CD8-positive, alpha-beta memory T cell (primary cell): Measurements from ENCODE around the gene AOAH. TPM values are rescaled to one million over a fixed set of nuclear protein-coding genes. Genes with fewer than 3 reads are reported as not detected.

ENCODE experiments used
- CTCF ChIA-PET: fragments of 350-600 bp; sonication (Branson Sonifier 250); formaldehyde crosslinking; loops from one replicate; lab custom pipeline; 2021; ENCODE audit warnings: antibody characterized with exemption; lab: Charles Lee
- POLR2A ChIA-PET: fragments of 350-600 bp; sonication (Branson Sonifier 250); formaldehyde crosslinking; loops from one replicate; lab custom pipeline; 2021; ENCODE audit warnings: antibody characterized with exemption; lab: Charles Lee
- DNase-seq, 5 donors: peaks; one replicate each; pipeline versions ENCODE4 v3.0.0 to v3.0.0-alpha.2; 2020 to 2022; ENCODE audit warnings: mixed read lengths in 1 of 5
- H3K27ac ChIP-seq: one replicate; pipeline ENCODE4 v1.7.0; 2013; ENCODE audit warnings: low read depth, mild to moderate bottlenecking, low read length, moderate library complexity
- H3K27me3 ChIP-seq: 2 replicates; pipeline ENCODE4 v1.7.0; 2013; ENCODE audit warnings: low read length, mild to moderate bottlenecking; ENCODE audit not compliant: insufficient read depth, poor library complexity, severe bottlenecking
- H3K36me3 ChIP-seq: 2 replicates; pipeline ENCODE4 v1.7.0; 2013; ENCODE audit warnings: mild to moderate bottlenecking, low read length, moderate library complexity; ENCODE audit not compliant: insufficient read depth
- H3K4me1 ChIP-seq: 2 replicates; pipeline ENCODE4 v1.7.0; 2013; ENCODE audit warnings: mild to moderate bottlenecking, low read length, moderate library complexity; ENCODE audit not compliant: insufficient read depth
- H3K4me3 ChIP-seq: 2 replicates; pipeline ENCODE4 v1.7.0; 2013; ENCODE audit warnings: mild to moderate bottlenecking, low read length
- H3K9me3 ChIP-seq: 2 replicates; pipeline ENCODE4 v1.7.0; 2013; ENCODE audit warnings: mild to moderate bottlenecking, low read length
- H3K27ac Mint-ChIP-seq, 8 donors: one replicate each; pipeline ENCODE4 v1.8.0; 2020 to 2021; ENCODE audit warnings: mixed read lengths in 8 of 8, mild to moderate bottlenecking in 6 of 8, inconsistent platforms in 3 of 8, moderate library complexity in 3 of 8
- H3K27me3 Mint-ChIP-seq, 2 donors: one replicate each; pipeline ENCODE4 v1.8.0; 2020 to 2021; ENCODE audit warnings: mixed read lengths in 2 of 2, mild to moderate bottlenecking in 1 of 2, moderate library complexity in 1 of 2
- H3K36me3 Mint-ChIP-seq, 3 donors: one replicate each; pipeline ENCODE4 v1.8.0; 2020 to 2021; ENCODE audit warnings: mixed read lengths in 3 of 3, inconsistent platforms in 1 of 3, mild to moderate bottlenecking in 1 of 3
- H3K4me1 Mint-ChIP-seq, 3 donors: one replicate each; pipeline ENCODE4 v1.8.0; 2020 to 2021; ENCODE audit warnings: mixed read lengths in 3 of 3, inconsistent platforms in 1 of 3, mild to moderate bottlenecking in 1 of 3
- H3K4me3 Mint-ChIP-seq, 7 donors: one replicate each; pipeline ENCODE4 v1.8.0; 2020 to 2021; ENCODE audit warnings: mixed read lengths in 7 of 7, mild to moderate bottlenecking in 6 of 7, moderate library complexity in 4 of 7, inconsistent platforms in 2 of 7
- H3K9me3 Mint-ChIP-seq, 5 donors: one replicate each; pipeline ENCODE4 v1.8.0; 2020 to 2022; ENCODE audit warnings: mixed read lengths in 5 of 5, mild to moderate bottlenecking in 3 of 5, moderate library complexity in 2 of 5, inconsistent platforms in 1 of 5
- polyA plus RNA-seq: library from polyadenylated mRNA; unstranded; fragments of 300-500 nt; fragmentation: Illumina TruSeq; gene quantifications from one replicate; pipeline ENCODE4 v1.2.3, GENCODE V29; 2021
- total RNA-seq, 2 experiments: library from RNA; stranded (reverse); gene quantifications; one replicate each; pipeline ENCODE4 v1.2.3, GENCODE V29; 2021

The AOAH gene
- total and polyA plus RNA-seq, 3 experiments from 2014 or later: 25.0 to 59.2 (median 26.4) TPM

DNA sequence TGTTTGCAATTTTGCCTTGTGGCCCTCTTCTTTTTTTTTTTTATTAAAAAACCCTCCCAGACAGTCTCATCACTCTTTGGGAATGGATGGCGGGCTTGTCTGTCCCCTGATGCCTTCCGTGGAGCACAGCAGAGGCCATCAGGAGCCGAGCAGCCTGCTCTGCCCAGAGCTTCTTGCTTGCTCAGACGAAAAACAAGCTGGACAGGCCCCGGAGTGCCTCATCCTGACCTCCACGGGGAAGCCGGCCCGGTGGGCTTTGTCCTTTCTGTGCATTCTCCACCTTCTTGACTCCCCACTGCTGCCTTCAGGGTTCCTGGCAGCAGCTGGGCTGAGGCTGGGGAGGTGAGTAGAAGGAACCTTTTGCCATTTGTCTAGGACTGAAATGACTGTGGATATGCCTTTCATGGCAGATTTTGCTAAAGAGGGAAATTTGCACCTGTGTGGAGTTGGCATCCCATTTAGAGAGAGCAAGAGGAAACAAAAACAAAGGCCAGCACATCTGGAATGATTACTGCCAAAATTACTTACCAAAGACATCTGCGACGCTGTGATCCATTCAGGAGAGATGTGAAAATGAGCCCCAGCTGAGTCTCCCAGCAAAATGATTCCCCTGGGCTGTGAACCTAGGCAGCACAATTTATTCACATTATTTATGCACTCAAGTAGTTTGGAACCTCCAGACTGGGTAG, 108.3 kb downstream of the AOAH start:
- CTCF ChIA-PET: no interaction called here

DNA sequence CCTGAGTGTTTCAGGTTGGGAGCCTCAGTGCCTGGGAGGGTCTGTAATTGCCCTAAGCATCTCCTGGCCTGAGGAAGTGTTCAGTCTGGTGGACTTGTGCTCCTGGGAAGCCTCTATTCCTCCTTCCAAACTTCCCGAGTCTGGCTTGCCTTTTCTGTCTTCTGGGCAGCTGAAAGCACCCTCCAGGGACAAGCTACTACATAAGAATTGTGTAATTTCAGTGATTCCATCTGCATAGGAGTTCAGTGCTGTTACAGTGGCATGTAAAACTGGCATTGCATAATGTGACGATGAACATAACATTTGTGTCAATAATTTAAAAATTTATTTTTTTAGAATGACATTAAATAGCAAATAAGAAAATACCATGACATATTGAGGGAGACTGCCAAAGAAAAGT, 109.3 kb downstream of the AOAH start:
- H3K4me3 Mint-ChIP-seq: no peak overlapping the region
- Histone ChIP-seq H3K9me3 (no peaks in the 10 kb centered on the region), H3K36me3 (no peaks in the 10 kb centered on the region), H3K27ac (no peak overlapping the region), H3K27me3 (no peaks in the 10 kb centered on the region), H3K4me3 (no peak overlapping the region), H3K4me1 (no peaks in the 10 kb centered on the region)
- H3K27me3 Mint-ChIP-seq: no peaks in the 10 kb centered on the region
- peaks cover 0 to 7% (median 7%) of the 10 kb centered on the region in 3 donors for H3K4me1 Mint-ChIP-seq
- ChIA-PET CTCF (no interaction called here), POLR2A (no interaction called here)
- peaks cover 13 to 76% (median 24%) of the 10 kb centered on the region in 3 donors for H3K36me3 Mint-ChIP-seq
- no peaks in the 10 kb centered on the region for H3K9me3 Mint-ChIP-seq
- DNase-seq: no peak
- no peak overlapping the region for H3K27ac Mint-ChIP-seq

More for the DNA sequence above, 108.3 kb downstream of the AOAH start:
- no peak overlapping the region for H3K4me3 ChIP-seq
- H3K36me3 ChIP-seq: no peaks in the 10 kb centered on the region
- H3K27me3 ChIP-seq: no peaks in the 10 kb centered on the region
- no peak overlapping the region for H3K27ac ChIP-seq
- peaks cover 0 to 10% (median 7%) of the 10 kb centered on the region in 3 donors for H3K4me1 Mint-ChIP-seq
- H3K9me3 Mint-ChIP-seq: no peaks in the 10 kb centered on the region
- no peak for DNase-seq
- H3K4me3 Mint-ChIP-seq: no peak overlapping the region
- peaks cover 13 to 86% (median 27%) of the 10 kb centered on the region in 3 donors for H3K36me3 Mint-ChIP-seq
- H3K9me3 ChIP-seq: no peaks in the 10 kb centered on the region
- H3K27me3 Mint-ChIP-seq: no peaks in the 10 kb centered on the region
- POLR2A ChIA-PET: no interaction called here
- no peaks in the 10 kb centered on the region for H3K4me1 ChIP-seq
- H3K27ac Mint-ChIP-seq: peak overlapping the region in 3 of 8 donors; percentile 21 to 62 (median 42)

DNA sequence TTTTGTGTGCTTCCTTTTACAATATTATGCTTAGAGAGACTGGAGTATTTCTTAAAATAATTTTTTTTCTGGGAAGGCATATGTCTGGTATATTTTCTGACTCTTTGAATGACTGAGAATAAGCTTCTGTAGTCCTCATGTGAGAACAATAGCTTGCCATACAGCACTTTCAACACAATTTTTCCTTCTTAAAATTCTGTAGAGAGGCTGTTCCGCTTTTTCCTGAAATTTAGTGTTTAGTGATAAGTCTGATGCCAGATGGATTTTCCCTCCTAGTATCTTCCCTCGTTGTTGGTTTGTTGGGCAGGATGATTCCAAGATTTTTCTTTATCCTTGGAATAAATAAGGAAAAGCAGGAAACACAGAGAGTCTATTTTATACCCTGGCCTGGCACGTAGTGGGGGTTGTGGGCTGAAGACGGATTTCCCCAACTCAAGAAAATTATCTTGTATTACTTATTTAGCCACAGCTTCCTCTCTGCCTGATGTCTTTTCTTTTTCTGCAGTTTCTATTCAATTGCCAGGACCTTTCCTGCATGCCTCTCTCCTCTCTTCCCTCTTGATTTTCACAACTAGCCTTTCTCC, 111.2 kb downstream of the AOAH start:
- Mint-ChIP-seq H3K27ac (peak overlapping the region in 5 of 8 donors; percentile 13 to 86 (median 40)), H3K9me3 (no peaks in the 10 kb centered on the region), H3K4me1 (peaks cover 0 to 7% (median 4%) of the 10 kb centered on the region in 3 donors), H3K36me3 (peaks cover 13 to 71% (median 19%) of the 10 kb centered on the region in 3 donors), H3K4me3 (no peak overlapping the region), H3K27me3 (no peaks in the 10 kb centered on the region)
- ChIA-PET CTCF (no interaction called here), POLR2A (no interaction called here)
- H3K4me1 ChIP-seq: peaks cover under 1% of the 10 kb centered on the region
- no peak overlapping the region for H3K4me3 ChIP-seq
- DNase-seq: no peak
- H3K27ac ChIP-seq: no peak overlapping the region
- H3K27me3 ChIP-seq: no peaks in the 10 kb centered on the region
- H3K36me3 ChIP-seq: no peaks in the 10 kb centered on the region
- H3K9me3 ChIP-seq: no peaks in the 10 kb centered on the region

DNA sequence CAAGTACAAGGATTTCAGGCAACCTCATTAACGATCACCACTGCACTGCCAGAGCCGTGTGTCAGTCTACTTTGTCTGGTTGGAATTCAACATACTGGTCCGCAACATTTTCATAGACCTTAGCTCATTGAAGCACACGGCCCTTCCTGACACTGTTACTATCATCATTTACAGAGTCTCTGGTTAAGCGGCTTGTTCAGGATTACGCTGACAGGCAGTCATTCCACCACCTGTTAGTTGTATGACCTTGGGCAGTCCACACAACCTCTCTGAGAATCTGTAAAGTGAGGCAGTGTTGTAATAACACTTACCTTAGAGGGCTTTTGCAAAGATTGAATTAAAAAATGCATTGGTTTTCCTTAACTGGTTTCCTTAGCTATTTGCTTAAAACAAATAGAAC, 112.6 kb downstream of the AOAH start:
- Mint-ChIP-seq H3K36me3 (peaks cover 13 to 65% (median 16%) of the 10 kb centered on the region in 3 donors), H3K27me3 (no peaks in the 10 kb centered on the region), H3K9me3 (no peaks in the 10 kb centered on the region), H3K4me1 (peaks cover 2 to 10% (median 7%) of the 10 kb centered on the region in 3 donors), H3K27ac (peak overlapping the region in 1 of 8 donors; percentile 2), H3K4me3 (no peak overlapping the region)
- Histone ChIP-seq H3K36me3 (no peaks in the 10 kb centered on the region), H3K9me3 (no peaks in the 10 kb centered on the region), H3K4me3 (no peak overlapping the region), H3K4me1 (peaks cover 13% of the 10 kb centered on the region), H3K27ac (no peak overlapping the region), H3K27me3 (no peaks in the 10 kb centered on the region)
- no peak for DNase-seq
- ChIA-PET CTCF (no interaction called here), POLR2A (no interaction called here)

DNA sequence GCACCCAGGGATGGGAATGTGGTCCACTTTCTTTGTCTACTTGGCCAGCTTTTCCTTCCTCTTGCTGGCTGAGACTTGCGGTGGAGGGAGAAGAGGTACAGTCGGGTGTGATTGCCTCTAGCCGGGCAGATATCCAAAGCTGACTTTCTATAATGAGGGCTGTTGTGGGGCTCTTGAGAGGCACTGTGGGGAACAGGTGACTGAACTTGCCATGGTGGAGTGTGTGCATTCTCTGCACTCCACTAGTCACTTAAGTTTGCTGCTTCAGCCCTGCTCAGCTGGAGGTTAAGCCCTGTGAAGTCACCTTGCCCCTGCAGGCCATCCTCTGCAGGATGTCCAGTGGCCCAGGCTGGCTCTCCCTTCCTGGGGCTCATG, 116.6 kb downstream of the AOAH start:
- ChIA-PET POLR2A (no interaction called here), CTCF (no interaction called here)
- H3K4me1 ChIP-seq: peaks cover 28% of the 10 kb centered on the region
- no peak for DNase-seq
- H3K36me3 ChIP-seq: no peaks in the 10 kb centered on the region
- no peak overlapping the region for H3K4me3 ChIP-seq
- Mint-ChIP-seq H3K36me3 (peaks cover 4 to 46% (median 8%) of the 10 kb centered on the region in 3 donors), H3K27me3 (no peaks in the 10 kb centered on the region), H3K9me3 (no peaks in the 10 kb centered on the region), H3K27ac (peak overlapping the region in 2 of 8 donors; percentile 37 to 56), H3K4me3 (no peak overlapping the region), H3K4me1 (peaks cover 14 to 24% (median 17%) of the 10 kb centered on the region in 3 donors)
- no peaks in the 10 kb centered on the region for H3K9me3 ChIP-seq
- H3K27me3 ChIP-seq: no peaks in the 10 kb centered on the region
- H3K27ac ChIP-seq: no peak overlapping the region

DNA sequence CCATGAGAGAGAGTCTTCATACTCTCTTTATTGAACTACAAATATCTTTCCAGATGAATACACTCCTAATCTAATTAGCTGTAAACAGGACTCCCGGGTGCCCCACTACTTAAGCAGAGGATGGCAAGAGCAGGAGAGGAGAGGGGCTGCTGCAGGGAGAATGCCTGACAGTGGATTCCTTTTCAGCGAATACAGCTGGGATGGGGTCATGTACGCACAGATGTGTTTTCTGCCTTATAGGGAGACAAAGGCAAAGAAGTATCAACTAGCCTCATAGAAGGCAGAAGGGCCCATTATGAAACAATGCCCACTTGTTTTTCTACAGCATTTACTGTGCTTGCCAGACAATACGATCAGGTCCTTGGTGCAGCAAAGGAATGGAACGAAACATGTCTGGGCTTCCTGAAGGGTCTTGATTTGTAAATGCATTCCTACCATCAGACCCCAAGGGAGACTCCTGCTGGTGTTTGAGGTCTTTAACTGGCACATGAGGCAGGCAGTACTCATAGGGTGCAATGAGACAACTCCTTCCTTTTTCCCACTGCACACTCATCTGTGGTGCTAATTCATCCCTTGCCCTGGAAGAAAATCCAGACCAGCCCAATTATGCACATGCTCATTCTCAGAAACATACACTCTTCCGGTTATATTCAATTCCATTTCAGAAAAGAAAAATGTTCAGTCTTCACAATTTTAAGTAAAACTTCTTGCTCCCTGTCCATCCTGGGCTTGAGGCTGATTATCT, 117.1 kb downstream of the AOAH start:
- Mint-ChIP-seq H3K9me3 (no peaks in the 10 kb centered on the region), H3K27ac (peak overlapping the region in 3 of 8 donors; percentile 37 to 56 (median 54)), H3K27me3 (no peaks in the 10 kb centered on the region), H3K4me3 (no peak overlapping the region), H3K4me1 (peaks cover 16 to 26% (median 17%) of the 10 kb centered on the region in 3 donors), H3K36me3 (peaks cover 0 to 42% (median 8%) of the 10 kb centered on the region in 3 donors)
- POLR2A ChIA-PET: no interaction called here
- H3K4me3 ChIP-seq: no peak overlapping the region
- CTCF ChIA-PET: no interaction called here
- no peaks in the 10 kb centered on the region for H3K27me3 ChIP-seq
- H3K36me3 ChIP-seq: no peaks in the 10 kb centered on the region
- H3K4me1 ChIP-seq: peaks cover 28% of the 10 kb centered on the region
- no peak overlapping the region for H3K27ac ChIP-seq
- no peak for DNase-seq
- H3K9me3 ChIP-seq: no peaks in the 10 kb centered on the region

DNA sequence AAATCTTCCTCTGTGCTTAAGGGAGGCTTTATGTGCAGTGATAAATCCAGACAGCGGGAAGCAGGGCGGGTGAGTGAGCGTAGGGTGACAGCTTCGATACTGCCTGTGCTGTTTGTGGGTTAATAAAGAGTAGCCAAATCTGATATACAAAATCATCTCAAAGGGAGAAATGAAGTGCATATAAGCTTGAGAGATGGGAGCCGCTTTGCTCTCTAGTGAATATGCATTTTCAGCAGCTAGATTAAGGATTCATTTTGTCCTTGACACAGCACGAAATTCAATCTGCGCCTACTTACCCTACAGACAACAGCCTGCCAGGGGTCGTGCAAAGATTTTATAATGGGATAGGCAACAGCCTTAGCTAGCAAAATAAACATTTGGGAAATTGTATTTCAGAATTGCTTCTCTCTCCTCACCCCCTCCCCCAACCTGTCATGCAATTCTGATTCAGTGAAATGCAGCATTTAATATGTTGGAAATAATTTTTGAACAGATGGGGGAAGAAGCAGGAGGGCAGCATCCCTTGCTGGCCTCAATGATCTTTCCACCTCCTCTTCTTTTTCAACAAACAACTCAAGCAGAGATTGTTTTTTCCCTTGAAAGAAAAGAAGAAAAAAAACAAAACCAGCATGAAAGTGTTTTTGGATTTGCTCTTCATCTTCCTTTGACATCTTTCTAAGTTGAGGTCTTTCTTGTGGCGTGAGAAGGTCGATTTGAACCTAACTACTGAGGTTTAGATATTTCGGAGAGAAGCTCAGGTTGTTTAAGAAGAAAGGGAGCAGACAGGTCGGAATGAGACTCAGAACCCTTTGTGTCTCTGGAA, 117.9 kb downstream of the AOAH start:
- Mint-ChIP-seq H3K4me3 (no peak overlapping the region), H3K27me3 (no peaks in the 10 kb centered on the region), H3K27ac (peak overlapping the region in 2 of 8 donors; percentile 7 to 54), H3K9me3 (no peaks in the 10 kb centered on the region), H3K4me1 (peaks cover 21 to 32% (median 24%) of the 10 kb centered on the region in 3 donors), H3K36me3 (peaks cover 0 to 35% (median 12%) of the 10 kb centered on the region in 3 donors)
- CTCF ChIA-PET: no interaction called here
- no peaks in the 10 kb centered on the region for H3K9me3 ChIP-seq
- peaks cover 28% of the 10 kb centered on the region for H3K4me1 ChIP-seq
- H3K36me3 ChIP-seq: no peaks in the 10 kb centered on the region
- POLR2A ChIA-PET: no interaction called here
- no peak overlapping the region for H3K4me3 ChIP-seq
- DNase-seq: peak in 1 of 5 donors; percentile 58
- no peaks in the 10 kb centered on the region for H3K27me3 ChIP-seq
- H3K27ac ChIP-seq: no peak overlapping the region
